ENCODE measurements around the gene RPL13. TPM values are rescaled to one million over a fixed set of nuclear protein-coding genes. Genes with fewer than 3 reads are reported as not detected.
A peak's percentile ranks its signal among the peaks of the same experiment; 100 is the strongest.

Gene RPL13
- total and polyA plus RNA-seq, 3 experiments from 2014 or later: 2,710 to 5,211 (median 2,878) TPM

DNA sequence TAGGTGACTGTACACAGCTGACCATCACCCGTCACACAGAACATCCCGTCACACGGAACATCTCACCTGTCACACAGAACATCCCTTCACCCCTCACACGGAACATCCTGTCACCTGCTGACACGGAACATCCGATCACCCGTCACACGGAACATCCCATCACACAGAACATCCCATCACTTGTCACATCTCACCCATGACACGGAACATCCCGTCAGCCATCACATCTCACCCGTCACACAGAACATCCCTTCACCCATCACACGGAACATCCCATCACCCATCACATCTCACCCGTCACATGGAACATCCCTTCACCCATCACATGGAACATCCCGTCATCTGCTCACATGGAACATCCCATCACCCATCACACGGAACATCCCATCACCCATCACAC, 18.9 kb downstream of the RPL13 start:
- Histone ChIP-seq H3K4me1 (ENCODE audit: insufficient read depth, low read length) (peaks cover 4% of the 10 kb centered on the region), H3K27me3 (ENCODE audit: insufficient read depth, low read length, poor library complexity, severe bottlenecking) (peaks cover 1% of the 10 kb centered on the region), H3K27ac (ENCODE audit: low read depth, low read length) (no peak overlapping the region), H3K9me3 (ENCODE audit: low read length) (no peaks in the 10 kb centered on the region), H3K4me3 (ENCODE audit: low read length) (no peak overlapping the region), H3K36me3 (ENCODE audit: insufficient read depth, low read length) (no peaks in the 10 kb centered on the region)
- Mint-ChIP-seq H3K4me3 (no peak overlapping the region), H3K4me1 (peaks cover 0 to under 1% (median 0%) of the 10 kb centered on the region in 3 donors), H3K36me3 (no peaks in the 10 kb centered on the region), H3K27me3 (no peaks in the 10 kb centered on the region), H3K27ac (no peak overlapping the region), H3K9me3 (no peaks in the 10 kb centered on the region)
- DNase-seq: no peak
- ChIA-PET POLR2A (no interaction called here), CTCF (no interaction called here)

DNA sequence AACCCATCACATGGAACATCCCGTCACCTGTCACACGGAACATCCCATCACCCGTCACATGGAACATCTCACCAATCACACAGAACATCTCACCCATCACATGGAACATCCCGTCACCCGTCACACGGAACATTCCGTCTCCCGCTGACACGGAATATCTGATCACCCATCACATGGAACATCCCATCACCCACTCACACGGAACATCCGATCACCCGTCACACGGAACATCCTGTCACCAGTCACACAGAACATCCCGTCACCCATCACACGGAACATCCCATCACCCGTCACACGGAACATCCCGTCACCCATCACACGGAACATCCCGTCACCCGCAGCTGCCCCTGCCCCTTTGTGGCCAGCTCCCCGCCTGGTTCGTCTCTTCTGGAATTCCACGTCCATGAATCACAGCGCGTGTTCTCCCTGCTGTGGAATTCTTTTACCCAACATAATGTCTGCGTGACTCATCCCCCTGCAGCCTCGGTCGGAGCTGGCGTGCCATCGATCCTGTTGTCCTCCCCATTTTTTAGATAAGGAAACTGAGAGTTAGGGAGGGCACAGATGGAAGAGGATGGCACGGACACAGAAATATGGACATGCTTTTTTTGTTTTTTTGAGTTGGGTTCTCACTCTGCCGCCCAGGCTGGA, 20.7 kb downstream of the RPL13 start:
- H3K27me3 ChIP-seq (ENCODE audit: insufficient read depth, low read length, poor library complexity, severe bottlenecking): no peaks in the 10 kb centered on the region
- Mint-ChIP-seq H3K4me1 (peaks cover 0 to 1% (median 0%) of the 10 kb centered on the region in 3 donors), H3K36me3 (no peaks in the 10 kb centered on the region), H3K27me3 (no peaks in the 10 kb centered on the region), H3K27ac (no peak overlapping the region), H3K9me3 (no peaks in the 10 kb centered on the region), H3K4me3 (no peak overlapping the region)
- DNase-seq: no peak
- ChIA-PET POLR2A (no interaction called here), CTCF (no interaction called here)
- H3K4me1 ChIP-seq (ENCODE audit: insufficient read depth, low read length): no peaks in the 10 kb centered on the region
- H3K9me3 ChIP-seq (ENCODE audit: low read length): no peaks in the 10 kb centered on the region
- H3K4me3 ChIP-seq (ENCODE audit: low read length): no peak overlapping the region
- H3K27ac ChIP-seq (ENCODE audit: low read depth, low read length): no peak overlapping the region
- H3K36me3 ChIP-seq (ENCODE audit: insufficient read depth, low read length): no peaks in the 10 kb centered on the region

GRCh38 chr16:89581861-89582563, 21.5 kb downstream of the RPL13 start:
- DNase-seq: no peak
- H3K36me3 ChIP-seq (ENCODE audit: insufficient read depth, low read length): no peaks in the 10 kb centered on the region
- H3K4me1 ChIP-seq (ENCODE audit: insufficient read depth, low read length): no peaks in the 10 kb centered on the region
- H3K4me3 ChIP-seq (ENCODE audit: low read length): no peak overlapping the region
- H3K27ac ChIP-seq (ENCODE audit: low read depth, low read length): no peak overlapping the region
- no peaks in the 10 kb centered on the region for H3K9me3 Mint-ChIP-seq
- peaks cover 0 to 1% (median 0%) of the 10 kb centered on the region in 3 donors for H3K4me1 Mint-ChIP-seq
- H3K27me3 ChIP-seq (ENCODE audit: insufficient read depth, low read length, poor library complexity, severe bottlenecking): no peaks in the 10 kb centered on the region
- POLR2A ChIA-PET: no interaction called here
- no peak overlapping the region for H3K27ac Mint-ChIP-seq
- H3K9me3 ChIP-seq (ENCODE audit: low read length): no peaks in the 10 kb centered on the region
- CTCF ChIA-PET: no interaction called here
- peak overlapping the region in 1 of 7 donors; percentile 16 for H3K4me3 Mint-ChIP-seq
- H3K36me3 Mint-ChIP-seq: no peaks in the 10 kb centered on the region
- no peaks in the 10 kb centered on the region for H3K27me3 Mint-ChIP-seq

DNA sequence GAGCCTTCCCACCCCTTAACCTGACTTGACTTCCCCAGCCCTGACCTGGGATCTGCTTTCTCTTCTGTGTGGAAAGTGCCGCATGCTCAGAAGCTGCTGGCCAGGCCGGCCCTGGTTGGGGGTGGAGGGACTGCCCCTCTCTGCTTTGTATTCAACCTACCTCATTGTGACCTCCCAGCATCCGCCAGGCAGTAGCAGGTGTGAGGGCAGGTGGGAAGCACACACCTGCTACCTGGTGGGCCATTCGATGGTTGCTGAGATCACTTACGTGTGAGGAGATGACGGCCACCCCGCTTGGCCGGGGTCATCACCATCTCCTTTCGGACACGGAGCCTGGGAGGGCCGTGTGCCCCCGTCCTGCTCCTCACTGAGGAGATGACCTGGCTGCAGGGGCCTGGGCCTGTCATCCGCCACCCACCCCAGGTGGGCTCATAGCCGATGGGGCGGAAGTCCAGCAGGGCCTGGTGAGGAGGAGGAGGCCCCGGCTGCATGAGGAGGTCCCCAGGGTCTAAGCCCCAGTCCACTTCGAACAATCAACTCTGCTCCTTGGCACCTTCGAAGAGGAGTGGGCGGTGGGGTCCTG, 22.2 kb downstream of the RPL13 start:
- peaks cover 0 to 1% (median 0%) of the 10 kb centered on the region in 3 donors for H3K4me1 Mint-ChIP-seq
- Histone ChIP-seq H3K36me3 (ENCODE audit: insufficient read depth, low read length) (no peaks in the 10 kb centered on the region), H3K4me1 (ENCODE audit: insufficient read depth, low read length) (no peaks in the 10 kb centered on the region), H3K27me3 (ENCODE audit: insufficient read depth, low read length, poor library complexity, severe bottlenecking) (no peaks in the 10 kb centered on the region), H3K9me3 (ENCODE audit: low read length) (no peaks in the 10 kb centered on the region), H3K4me3 (ENCODE audit: low read length) (no peak overlapping the region), H3K27ac (ENCODE audit: low read depth, low read length) (no peak overlapping the region)
- DNase-seq: no peak
- ChIA-PET CTCF (no interaction called here), POLR2A (no interaction called here)
- H3K9me3 Mint-ChIP-seq: no peaks in the 10 kb centered on the region
- no peak overlapping the region for H3K27ac Mint-ChIP-seq
- H3K27me3 Mint-ChIP-seq: no peaks in the 10 kb centered on the region
- no peak overlapping the region for H3K4me3 Mint-ChIP-seq
- H3K36me3 Mint-ChIP-seq: no peaks in the 10 kb centered on the region

- Histone ChIP-seq H3K9me3 (ENCODE audit: low read length) (no peaks in the 10 kb centered on the region), H3K36me3 (ENCODE audit: insufficient read depth, low read length) (no peaks in the 10 kb centered on the region), H3K27me3 (ENCODE audit: insufficient read depth, low read length, poor library complexity, severe bottlenecking) (no peaks in the 10 kb centered on the region), H3K4me3 (ENCODE audit: low read length) (no peak overlapping the region), H3K4me1 (ENCODE audit: insufficient read depth, low read length) (no peaks in the 10 kb centered on the region), H3K27ac (ENCODE audit: low read depth, low read length) (no peak overlapping the region)
- H3K9me3 Mint-ChIP-seq: no peaks in the 10 kb centered on the region
- CTCF ChIA-PET: no interaction called here
- POLR2A ChIA-PET: no interaction called here
- H3K27ac Mint-ChIP-seq: no peak overlapping the region
- DNase-seq: no peak
- peaks cover 0 to 1% (median 0%) of the 10 kb centered on the region in 3 donors for H3K4me1 Mint-ChIP-seq
- H3K27me3 Mint-ChIP-seq: no peaks in the 10 kb centered on the region
- no peaks in the 10 kb centered on the region for H3K36me3 Mint-ChIP-seq
- H3K4me3 Mint-ChIP-seq: no peak overlapping the region
Measured at GRCh38 chr16:89583197-89583894, 22.9 kb downstream of the RPL13 start.

- H3K4me1 ChIP-seq (ENCODE audit: insufficient read depth, low read length): no peaks in the 10 kb centered on the region
- H3K4me3 ChIP-seq (ENCODE audit: low read length): no peak overlapping the region
- H3K27me3 Mint-ChIP-seq: no peaks in the 10 kb centered on the region
- H3K27me3 ChIP-seq (ENCODE audit: insufficient read depth, low read length, poor library complexity, severe bottlenecking): no peaks in the 10 kb centered on the region
- H3K9me3 Mint-ChIP-seq: no peaks in the 10 kb centered on the region
- H3K27ac Mint-ChIP-seq: no peak overlapping the region
- H3K9me3 ChIP-seq (ENCODE audit: low read length): no peaks in the 10 kb centered on the region
- no peaks in the 10 kb centered on the region for H3K36me3 Mint-ChIP-seq
- DNase-seq: no peak
- peaks cover 0 to 1% (median 0%) of the 10 kb centered on the region in 3 donors for H3K4me1 Mint-ChIP-seq
- POLR2A ChIA-PET: no interaction called here
- no peak overlapping the region for H3K27ac ChIP-seq (ENCODE audit: low read depth, low read length)
- H3K36me3 ChIP-seq (ENCODE audit: insufficient read depth, low read length): no peaks in the 10 kb centered on the region
- CTCF ChIA-PET: no interaction called here
- no peak overlapping the region for H3K4me3 Mint-ChIP-seq
Measured at GRCh38 chr16:89583895-89584644, 23.6 kb downstream of the RPL13 start.

DNA sequence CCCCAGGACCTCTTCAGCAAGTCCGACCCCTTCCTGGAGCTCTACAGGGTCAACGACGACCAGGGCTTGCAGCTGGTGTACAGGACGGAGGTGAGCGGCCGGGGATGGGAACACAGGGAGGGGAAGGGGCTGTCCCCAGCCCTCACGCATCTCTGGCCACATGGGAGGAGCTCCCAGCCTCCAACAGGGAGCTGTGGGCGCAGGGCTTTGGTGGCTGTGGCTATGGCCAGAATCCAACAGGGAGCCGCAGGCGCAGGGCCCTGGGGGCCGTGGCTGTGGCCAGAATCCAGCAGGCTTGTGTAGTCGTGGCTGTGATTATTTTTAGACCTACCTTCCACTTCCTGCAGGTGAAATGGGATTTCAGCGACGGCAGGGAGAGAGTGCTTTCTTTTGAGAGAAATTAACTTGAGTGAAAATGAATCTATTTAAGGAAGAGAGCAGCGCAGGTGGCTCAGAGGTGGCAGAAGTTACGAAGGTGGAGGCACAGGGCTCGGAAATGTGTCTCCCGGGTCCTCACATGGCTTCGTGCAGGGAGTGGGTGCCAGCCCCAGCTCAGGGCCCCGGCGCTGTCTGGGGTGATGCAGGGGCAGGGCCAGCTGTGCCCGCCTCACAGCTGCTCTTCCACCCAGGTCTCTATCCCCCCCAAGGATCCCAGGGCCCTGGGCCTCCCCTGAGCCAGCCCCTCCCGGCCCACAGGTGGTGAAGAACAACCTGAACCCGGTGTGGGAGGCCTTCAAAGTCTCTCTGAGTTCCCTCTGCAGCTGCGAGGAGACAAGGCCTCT, 24.5 kb downstream of the RPL13 start:
- Histone ChIP-seq H3K9me3 (ENCODE audit: low read length) (no peaks in the 10 kb centered on the region), H3K27me3 (ENCODE audit: insufficient read depth, low read length, poor library complexity, severe bottlenecking) (no peaks in the 10 kb centered on the region), H3K4me3 (ENCODE audit: low read length) (no peak overlapping the region), H3K4me1 (ENCODE audit: insufficient read depth, low read length) (no peaks in the 10 kb centered on the region), H3K36me3 (ENCODE audit: insufficient read depth, low read length) (no peaks in the 10 kb centered on the region), H3K27ac (ENCODE audit: low read depth, low read length) (no peak overlapping the region)
- H3K9me3 Mint-ChIP-seq: no peaks in the 10 kb centered on the region
- H3K27ac Mint-ChIP-seq: no peak overlapping the region
- peaks cover 0 to 1% (median 0%) of the 10 kb centered on the region in 3 donors for H3K4me1 Mint-ChIP-seq
- no peak overlapping the region for H3K4me3 Mint-ChIP-seq
- H3K36me3 Mint-ChIP-seq: no peaks in the 10 kb centered on the region
- POLR2A ChIA-PET: no interaction called here
- no peak for DNase-seq
- H3K27me3 Mint-ChIP-seq: no peaks in the 10 kb centered on the region
- CTCF ChIA-PET: no interaction called here

Measured in CD8-positive, alpha-beta memory T cell (primary cell).